SK-N-SH (cell line): ENCODE measurements around the gene URAD.

Source experiments
- EZH2phosphoT487 ChIP-seq: fragments of 200-600 bp; sonication (generic); IDR thresholded peaks from 2 replicates; pipeline ENCODE4 v1.6.1; 2017; ENCODE audit warnings: low read depth, mixed run types, mild to moderate bottlenecking, antibody characterized with exemption, moderate library complexity, borderline replicate concordance
- FOXM1 ChIP-seq: IDR thresholded peaks from 2 replicates; pipeline ENCODE4 v1.4.0; 2012; ENCODE audit warnings: low read depth, mild to moderate bottlenecking
- GABPA ChIP-seq: IDR thresholded peaks from 2 replicates; pipeline ENCODE4 v1.4.0; 2012; ENCODE audit warnings: low read depth, mild to moderate bottlenecking
- JUND ChIP-seq: IDR thresholded peaks from 2 replicates; pipeline ENCODE4 v1.4.0; 2012
- MXI1 ChIP-seq: IDR thresholded peaks from 2 replicates; pipeline ENCODE4 v1.6.1; 2012; ENCODE audit warnings: mild to moderate bottlenecking, low read depth, low read length, improper control_type of control experiment
- POLR2AphosphoS5 ChIP-seq: IDR thresholded peaks from 2 replicates; pipeline ENCODE4 v1.6.1; 2012; ENCODE audit warnings: low read depth, low read length
- RAD21 ChIP-seq: IDR thresholded peaks from 2 replicates; pipeline ENCODE4 v1.6.1; 2012; ENCODE audit warnings: mild to moderate bottlenecking, low read length
- RFX5 ChIP-seq: IDR thresholded peaks from 2 replicates; pipeline ENCODE4 v1.6.1; 2012; ENCODE audit warnings: mild to moderate bottlenecking, improper control_type of control experiment, low read length
- SIN3A ChIP-seq: IDR thresholded peaks from 2 replicates; pipeline ENCODE4 v1.6.1; 2012; ENCODE audit warnings: low read depth, mild to moderate bottlenecking, low read length, moderate library complexity, borderline replicate concordance
- SMC3 ChIP-seq: IDR thresholded peaks from 2 replicates; pipeline ENCODE4 v1.6.1; 2012; ENCODE audit warnings: low read depth, low read length, improper control_type of control experiment
- TAF1 ChIP-seq: IDR thresholded peaks from 2 replicates; pipeline ENCODE4 v1.6.1; 2012; ENCODE audit warnings: low read depth, mild to moderate bottlenecking, low read length, moderate library complexity, borderline replicate concordance
- TF ChIP-seq, protein P1 (sequence below): fragments of 200-600 bp; sonication (generic); IDR thresholded peaks from 2 replicates; pipeline ENCODE4 v1.6.1; 2017; ENCODE audit warnings: antibody characterized with exemption, mild to moderate bottlenecking, moderate library complexity
- TF ChIP-seq, protein P2 (sequence below): IDR thresholded peaks from 2 replicates; pipeline ENCODE4 v1.4.0; 2012; ENCODE audit warnings: low read depth, borderline replicate concordance
- TF ChIP-seq, protein P3 (sequence below): IDR thresholded peaks from 2 replicates; pipeline ENCODE4 v1.4.0; 2012; ENCODE audit warnings: low read depth

DNA sequence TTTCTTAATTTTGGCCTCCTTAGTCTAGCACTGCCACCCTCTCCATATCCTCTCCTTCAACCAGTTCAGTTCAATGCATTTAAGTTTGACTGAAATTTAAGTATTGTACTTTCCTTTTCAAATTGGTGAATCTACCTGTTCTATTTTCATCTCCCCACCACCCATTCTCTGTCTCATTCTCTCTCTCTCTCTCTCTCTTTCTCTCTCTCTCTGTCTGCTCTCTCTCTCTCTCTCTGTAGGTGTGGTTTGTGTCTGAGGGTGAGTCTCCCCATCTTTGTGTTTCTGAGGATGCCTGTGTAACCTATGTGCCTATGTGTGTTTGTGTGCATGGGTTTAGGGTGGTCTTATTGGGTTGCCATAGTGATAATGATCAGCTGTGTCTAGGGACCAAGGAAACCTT is 58.6 kb downstream of the URAD start:
- TF ChIP-seq, protein P1, sequence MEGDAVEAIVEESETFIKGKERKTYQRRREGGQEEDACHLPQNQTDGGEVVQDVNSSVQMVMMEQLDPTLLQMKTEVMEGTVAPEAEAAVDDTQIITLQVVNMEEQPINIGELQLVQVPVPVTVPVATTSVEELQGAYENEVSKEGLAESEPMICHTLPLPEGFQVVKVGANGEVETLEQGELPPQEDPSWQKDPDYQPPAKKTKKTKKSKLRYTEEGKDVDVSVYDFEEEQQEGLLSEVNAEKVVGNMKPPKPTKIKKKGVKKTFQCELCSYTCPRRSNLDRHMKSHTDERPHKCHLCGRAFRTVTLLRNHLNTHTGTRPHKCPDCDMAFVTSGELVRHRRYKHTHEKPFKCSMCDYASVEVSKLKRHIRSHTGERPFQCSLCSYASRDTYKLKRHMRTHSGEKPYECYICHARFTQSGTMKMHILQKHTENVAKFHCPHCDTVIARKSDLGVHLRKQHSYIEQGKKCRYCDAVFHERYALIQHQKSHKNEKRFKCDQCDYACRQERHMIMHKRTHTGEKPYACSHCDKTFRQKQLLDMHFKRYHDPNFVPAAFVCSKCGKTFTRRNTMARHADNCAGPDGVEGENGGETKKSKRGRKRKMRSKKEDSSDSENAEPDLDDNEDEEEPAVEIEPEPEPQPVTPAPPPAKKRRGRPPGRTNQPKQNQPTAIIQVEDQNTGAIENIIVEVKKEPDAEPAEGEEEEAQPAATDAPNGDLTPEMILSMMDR, result no peak
- TF ChIP-seq GABPA (no peak), RAD21 (no peak), TAF1 (no peak), RFX5 (no peak), POLR2AphosphoS5 (no peak), MXI1 (no peak), EZH2phosphoT487 (no peak), FOXM1 (no peak), SIN3A (no peak), SMC3 (no peak), JUND (no peak)
- TF ChIP-seq, protein P2, sequence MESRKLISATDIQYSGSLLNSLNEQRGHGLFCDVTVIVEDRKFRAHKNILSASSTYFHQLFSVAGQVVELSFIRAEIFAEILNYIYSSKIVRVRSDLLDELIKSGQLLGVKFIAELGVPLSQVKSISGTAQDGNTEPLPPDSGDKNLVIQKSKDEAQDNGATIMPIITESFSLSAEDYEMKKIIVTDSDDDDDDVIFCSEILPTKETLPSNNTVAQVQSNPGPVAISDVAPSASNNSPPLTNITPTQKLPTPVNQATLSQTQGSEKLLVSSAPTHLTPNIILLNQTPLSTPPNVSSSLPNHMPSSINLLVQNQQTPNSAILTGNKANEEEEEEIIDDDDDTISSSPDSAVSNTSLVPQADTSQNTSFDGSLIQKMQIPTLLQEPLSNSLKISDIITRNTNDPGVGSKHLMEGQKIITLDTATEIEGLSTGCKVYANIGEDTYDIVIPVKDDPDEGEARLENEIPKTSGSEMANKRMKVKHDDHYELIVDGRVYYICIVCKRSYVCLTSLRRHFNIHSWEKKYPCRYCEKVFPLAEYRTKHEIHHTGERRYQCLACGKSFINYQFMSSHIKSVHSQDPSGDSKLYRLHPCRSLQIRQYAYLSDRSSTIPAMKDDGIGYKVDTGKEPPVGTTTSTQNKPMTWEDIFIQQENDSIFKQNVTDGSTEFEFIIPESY, result no peak
- TF ChIP-seq, protein P3, sequence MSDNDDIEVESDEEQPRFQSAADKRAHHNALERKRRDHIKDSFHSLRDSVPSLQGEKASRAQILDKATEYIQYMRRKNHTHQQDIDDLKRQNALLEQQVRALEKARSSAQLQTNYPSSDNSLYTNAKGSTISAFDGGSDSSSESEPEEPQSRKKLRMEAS, result no peak
